K562 (cell line): Measurements from ENCODE around the gene CCDC187. TPM values are rescaled to one million over a fixed set of nuclear protein-coding genes. Genes with fewer than 3 reads are reported as not detected.

Source experiments
- ATAC-seq: fragments of 200-7000 bp; cut with Tn5 transposase; 3 replicates; pipeline ENCODE4 v1.9.1; 2020; ENCODE audit warnings: moderate library complexity
- BruUV-seq: library from RNA; stranded (reverse); fragments of 400-500 nt; replicated peaks from 2 replicates; lab custom pipeline; 2021; lab: Mats Ljungman, UMichigan
- CTCF ChIA-PET: fragments of 300-600 bp; formaldehyde crosslinking; extraction: SDS; loops from one replicate; lab custom pipeline; 2021; ENCODE audit warnings: low intra/inter-chr PET ratio; lab: Yijun Ruan, JAX
- POLR2A ChIA-PET: fragments of 300-600, 350-650 bp; sonication (Branson Sonifier 250); formaldehyde crosslinking; extraction: SDS; loops from one replicate; lab custom pipeline; 2021; ENCODE audit warnings: antibody characterized with exemption, inconsistent platforms; lab: Yijun Ruan, JAX
- DNase-seq, 4 experiments: peaks; one replicate each; pipeline versions ENCODE4 v3.0.0 to v3.0.0-alpha.2; 2011 to 2018; ENCODE audit warnings: low spot score in 3 of 4, mixed read lengths in 3 of 4; ENCODE audit errors: extremely low read depth in 1 of 4
- FAIRE-seq: peaks from 2 replicates; lab custom pipeline; 2011; peaks lifted over from hg19 to GRCh38; lab: Jason Lieb, UNC
- H2AFZ ChIP-seq: 2 replicates; pipeline ENCODE4 v1.6.0; 2011; ENCODE audit warnings: low read depth, low read length, control low read depth, inconsistent platforms
- H3K27ac ChIP-seq: fragments of 200-600 bp; 3 replicates; pipeline ENCODE4 v1.8.0; 2011; ENCODE audit warnings: low read depth, mild to moderate bottlenecking, control low read depth, inconsistent platforms, low read length, moderate library complexity, mixed read lengths; ENCODE audit errors: extremely low read depth
- H3K27me3 ChIP-seq, 2 experiments: fragments of 300-600 bp in 1 of 2; 2 replicates in 1 of 2; 3 replicates in 1 of 2; pipeline versions ENCODE4 v1.6.0 to v1.8.0; 2011; ENCODE audit warnings: inconsistent platforms in 2 of 2, low read length in 2 of 2, mild to moderate bottlenecking in 1 of 2, mixed read lengths in 1 of 2, moderate library complexity in 1 of 2; ENCODE audit not compliant: control insufficient read depth in 2 of 2, insufficient read depth in 2 of 2
- H3K36me3 ChIP-seq: fragments of 300-600 bp; 3 replicates; pipeline ENCODE4 v1.8.0; 2011; ENCODE audit warnings: mild to moderate bottlenecking, low read length, inconsistent platforms; ENCODE audit not compliant: control insufficient read depth, insufficient read depth
- H3K4me1 ChIP-seq, 2 experiments: fragments of 200-600 bp in 1 of 2; replicated peaks in 1 of 2; 2 replicates in 1 of 2; 3 replicates in 1 of 2; pipeline versions ENCODE4 v1.5.1 to v1.8.0; 2011; ENCODE audit warnings: inconsistent platforms in 2 of 2, low read length in 2 of 2, mild to moderate bottlenecking in 1 of 2, mixed read lengths in 1 of 2, moderate library complexity in 1 of 2; ENCODE audit not compliant: control insufficient read depth in 2 of 2, insufficient read depth in 2 of 2
- H3K4me2 ChIP-seq: 2 replicates; pipeline ENCODE4 v1.6.1; 2011; ENCODE audit warnings: low read length, control low read depth, inconsistent platforms, mixed read lengths; ENCODE audit not compliant: insufficient read depth
- H3K4me3 ChIP-seq: fragments of 200-600 bp; sonication (generic), shearing (Covaris generic); 2 replicates; pipeline ENCODE4 v1.5.1; 2016; ENCODE audit warnings: control low read depth, inconsistent platforms
- H3K79me2 ChIP-seq: fragments of 200-600 bp; 3 replicates; pipeline ENCODE4 v1.8.0; 2011; ENCODE audit warnings: low read length, inconsistent platforms; ENCODE audit not compliant: control insufficient read depth, insufficient read depth
- H3K9ac ChIP-seq, 2 experiments: 2 replicates each; pipeline versions ENCODE4 v1.6.0 to v1.6.1; 2011; ENCODE audit warnings: low read depth in 2 of 2, low read length in 2 of 2, control low read depth in 1 of 2, inconsistent platforms in 1 of 2, mild to moderate bottlenecking in 1 of 2, mixed read lengths in 1 of 2; ENCODE audit not compliant: insufficient read depth in 1 of 2
- H3K9me1 ChIP-seq: one replicate; pipeline ENCODE4 v1.6.0; 2011; ENCODE audit warnings: inconsistent platforms, mild to moderate bottlenecking, low read length, moderate library complexity; ENCODE audit not compliant: control insufficient read depth, insufficient read depth
- H3K9me3 ChIP-seq: replicated peaks from 2 replicates; pipeline ENCODE4 v1.5.1; 2011; ENCODE audit warnings: low read depth, low read length, inconsistent platforms; ENCODE audit not compliant: control insufficient read depth, insufficient read depth
- H4K20me1 ChIP-seq: replicated peaks from 2 replicates; pipeline ENCODE4 v1.6.1; 2011; ENCODE audit warnings: low read length, inconsistent platforms, mixed read lengths; ENCODE audit not compliant: control insufficient read depth, insufficient read depth
- ARNT ChIP-seq, 2 experiments: fragments of 450-650 bp; IDR thresholded peaks; 2 replicates each; pipeline ENCODE4 v1.6.1; 2016; ENCODE audit warnings: mild to moderate bottlenecking in 1 of 2
- ATF6 ChIP-seq: sonication (generic); formaldehyde crosslinking; IDR thresholded peaks from 2 replicates; pipeline ENCODE4 v1.4.0; 2020; ENCODE audit warnings: mild to moderate bottlenecking, missing genetic modification reagents
- CBFA2T2 ChIP-seq: fragments of 450-650 bp; conservative IDR thresholded peaks from 2 replicates; pipeline ENCODE4 v1.6.1; 2017; ENCODE audit warnings: mild to moderate bottlenecking
- CCAR2 ChIP-seq: fragments of 200-400 bp; formaldehyde crosslinking; IDR thresholded peaks from 2 replicates; pipeline ENCODE4 v1.6.1; 2017; ENCODE audit warnings: mild to moderate bottlenecking, low read depth, low read length
- EP400 ChIP-seq: fragments of 450-650 bp; IDR thresholded peaks from 2 replicates; pipeline ENCODE4 v1.6.1; 2017; ENCODE audit warnings: antibody characterized with exemption, mild to moderate bottlenecking, moderate library complexity
- ETV1 ChIP-seq: fragments of 450-650 bp; conservative IDR thresholded peaks from 2 replicates; pipeline ENCODE4 v1.6.1; 2016; ENCODE audit warnings: missing genetic modification characterization, control low read depth, low read depth, missing compliant biosample characterization
- FOSL1 ChIP-seq: fragments of 200-800 bp; sonication (Bioruptor generic); conservative IDR thresholded peaks from 2 replicates; pipeline ENCODE4 v1.6.1; 2016; ENCODE audit warnings: missing genetic modification characterization, missing compliant biosample characterization
- HEY1 ChIP-seq: fragments of 250-450 bp; sonication (Bioruptor Pico); IDR thresholded peaks from 2 replicates; pipeline ENCODE4 v1.5.0; 2020; ENCODE audit warnings: mild to moderate bottlenecking, moderate library complexity, borderline replicate concordance
- HMG20A ChIP-seq: fragments of 450-650 bp; formaldehyde crosslinking; conservative IDR thresholded peaks from 2 replicates; pipeline ENCODE4 v1.4.0; 2020; ENCODE audit warnings: mild to moderate bottlenecking, mixed read lengths
- MEF2D ChIP-seq: conservative IDR thresholded peaks from 2 replicates; pipeline ENCODE4 v1.6.1; 2016; ENCODE audit warnings: low read depth, missing genetic modification characterization, missing compliant biosample characterization
- NR1H2 ChIP-seq: sonication (generic); formaldehyde crosslinking; IDR thresholded peaks from 2 replicates; pipeline ENCODE4 v1.4.0; 2020; ENCODE audit warnings: mild to moderate bottlenecking, missing genetic modification reagents
- POLR2G ChIP-seq: fragments of 200-400 bp; formaldehyde crosslinking; IDR thresholded peaks from 2 replicates; pipeline ENCODE4 v1.6.1; 2017; ENCODE audit warnings: low read depth, mild to moderate bottlenecking, antibody characterized with exemption, low read length, moderate library complexity
- RFX5 ChIP-seq: IDR thresholded peaks from 2 replicates; pipeline ENCODE4 v1.6.1; 2011; ENCODE audit warnings: low read depth, mild to moderate bottlenecking, improper control_type of control experiment, low read length
- SOX6 ChIP-seq: fragments of 450-650 bp; IDR thresholded peaks from 2 replicates; pipeline ENCODE4 v1.6.1; 2014; ENCODE audit warnings: mild to moderate bottlenecking
- THRAP3 ChIP-seq: fragments of 450-650 bp; IDR thresholded peaks from 2 replicates; pipeline ENCODE4 v1.6.1; 2016; ENCODE audit warnings: mild to moderate bottlenecking, inconsistent platforms, borderline replicate concordance
- WGBS: fragments of 100-300 bp; shearing (Covaris generic); methylation state at CpG from one replicate; pipeline ENCODE4 v1.1.6; 2016; ENCODE audit warnings: low coverage, mixed read lengths; ENCODE audit not compliant: insufficient coverage; ENCODE audit errors: missing lambda C conversion rate; 5-methylcytosine and 5-hydroxymethylcytosine counted together
- in situ Hi-C: fragments of 300-500 bp; cut with MboI; formaldehyde crosslinking; loops from 4 replicates; pipeline ENCODE4 v1.15.0; 2018; ENCODE audit warnings: inconsistent platforms, mixed read lengths
- intact Hi-C: fragments of 100-400 bp; cut with micrococcal nuclease; formaldehyde crosslinking; loops from 2 replicates; pipeline ENCODE4 v1.14.2; 2022
- polyA plus RNA-seq, 8 experiments: library from polyadenylated mRNA; depleted of rRNA in 4 of 8; stranded (reverse) in 5 of 8; unstranded in 3 of 8; fragments of >200 nt; fragmentation: Nextera tagmentation in 2 of 8; fragmentation: Illumina TruSeq in 1 of 8; extraction: Ambion mirVana in 2 of 8; extraction: Trizol in 1 of 8; gene quantifications; 2 replicates each; pipeline versions ENCODE4 v1.2.1 to v1.2.3, GENCODE V29; 2011 to 2014; ENCODE audit warnings: inconsistent platforms in 1 of 8, missing spikeins in 1 of 8
- total RNA-seq, 7 experiments: library from RNA; depleted of rRNA in 6 of 7; stranded (reverse); fragments of >200 nt in 6 of 7; fragmentation: Illumina TruSeq in 2 of 7; extraction: Trizol in 2 of 7; gene quantifications; 2 replicates each; pipeline versions ENCODE4 v1.2.1 to v1.2.3, GENCODE V29; 2011 to 2021; ENCODE audit warnings: low replicate concordance in 1 of 7

CCDC187 gene
- total and polyA plus RNA-seq, 9 of the 15 experiments (the other 6 are each of a cell fraction or from before 2014, with no cell fraction given), result not detected

- TF ChIP-seq SOX6 (no peak), CCAR2 (no peak), CBFA2T2 (no peak), ARNT (IDR thresholded peaks at IDR 0.05) (no peak), RFX5 (no peak), HMG20A (no peak), FOSL1 (tag) (no peak), ETV1 (tag) (no peak), MEF2D (no peak), NR1H2 (CRISPR knock-in tag) (no peak), HEY1 (CRISPR knock-in tag) (no peak)
Measured at GRCh38 chr9:136211006-136211405, 92.9 kb downstream of the CCDC187 start (continued).

- WGBS, result 95% methylated on average over 14 of the region's 16 CpGs
- ATAC-seq (no peak), DNase-seq (no peak), FAIRE-seq (no peak)
- TF ChIP-seq EP400 (no peak), THRAP3 (no peak), ATF6 (CRISPR knock-in tag) (no peak), POLR2G (0 out of 2 replicates have a peak, but pooled peaks have one; percentile 13)
- H3K9me1 ChIP-seq, result peaks cover 4% of the 10 kb centered on the region
- no peak overlapping the region for H3K4me2 ChIP-seq
- no peaks in the 10 kb centered on the region for H3K79me2 ChIP-seq
- intact Hi-C loops, result no loop called here
- ChIA-PET POLR2A (interaction anchor here (1.8 kb wide), 1 partner anchor 10 kb away, joined by 6 read pairs; no protein-coding TSS in a partner anchor), CTCF (no interaction called here)
- no peak overlapping the region for H3K9ac ChIP-seq
- H3K27ac ChIP-seq, result no peak overlapping the region
- H3K36me3 ChIP-seq, result peaks cover 82% of the 10 kb centered on the region; the same call in 2 of the 3 replicates
- peaks cover 12% of the 10 kb centered on the region; the same call in 1 of the 2 replicates for H4K20me1 ChIP-seq
- TSS peak; percentile 24 for BruUV-seq
- in situ Hi-C loops, result no loop called here
- no peaks in the 10 kb centered on the region for H3K9me3 ChIP-seq
- H3K27me3 ChIP-seq, result no peaks in the 10 kb centered on the region
- no peak overlapping the region for H3K4me3 ChIP-seq
- peaks cover 34 to 55% of the 10 kb centered on the region in 2 experiments for H3K4me1 ChIP-seq
- H2AFZ ChIP-seq, result no peak overlapping the region
Measured at GRCh38 chr9:136210276-136210675, 93.6 kb downstream of the CCDC187 start.
